BJ (cell line): ENCODE measurements around the gene GBGT1. TPM values are rescaled to one million over a fixed set of nuclear protein-coding genes. Genes with fewer than 3 reads are reported as not detected.

Source experiments
- CTCF ChIA-PET: fragments of 350-600 bp; formaldehyde crosslinking; extraction: SDS; loops from one replicate; lab custom pipeline; 2021; ENCODE audit warnings: antibody characterized with exemption, inconsistent platforms; lab: Yijun Ruan, JAX
- POLR2A ChIA-PET: fragments of 300-600 bp; sonication (Branson Sonifier 250); formaldehyde crosslinking; extraction: SDS; loops from one replicate; lab custom pipeline; 2021; ENCODE audit warnings: antibody characterized with exemption; lab: Charles Lee
- DNase-seq: peaks from one replicate; pipeline ENCODE4 v3.0.0-alpha.2; 2011; ENCODE audit warnings: low read depth
- H3K27me3 ChIP-seq: 2 replicates; pipeline ENCODE4 v1.6.0; 2011; ENCODE audit warnings: low read length; ENCODE audit not compliant: control insufficient read depth, insufficient read depth
- H3K36me3 ChIP-seq: 2 replicates; pipeline ENCODE4 v1.5.1; 2011; ENCODE audit warnings: low read length; ENCODE audit not compliant: control insufficient read depth, insufficient read depth
- H3K4me3 ChIP-seq: 2 replicates; pipeline ENCODE4 v1.5.1; 2011; ENCODE audit warnings: low read depth, mild to moderate bottlenecking, control low read depth, low read length
- CTCF ChIP-seq: IDR thresholded peaks from 2 replicates; pipeline ENCODE4 v1.5.1; 2011; ENCODE audit warnings: low read depth, mild to moderate bottlenecking, control low read depth, inconsistent platforms, low read length, moderate library complexity; ENCODE audit not compliant: insufficient read depth
- polyA plus RNA-seq: library from polyadenylated mRNA; depleted of rRNA; stranded (reverse); fragments of >200 nt; gene quantifications from 2 replicates; pipeline ENCODE4 v1.2.3, GENCODE V29; 2011

The GBGT1 gene
- polyA plus RNA-seq, 1 experiment = 10.3 TPM

- POLR2A ChIA-PET = no interaction called here
- no peak for DNase-seq
- Histone ChIP-seq H3K4me3 (no peak overlapping the region), H3K27me3 (no peaks in the 10 kb centered on the region), H3K36me3 (no peaks in the 10 kb centered on the region; the same call in none of the 2 replicates)
- CTCF ChIA-PET = interaction anchor here (0.7 kb wide), 1 partner anchor 29 kb away, joined by 3 read pairs; no protein-coding TSS in a partner anchor
- TF ChIP-seq CTCF = no peak
These were observed 24.2 kb downstream of the GBGT1 start for GRCh38 chr9:133139246-133140173.

GRCh38 chr9:133137451-133138231 is 26.1 kb downstream of the GBGT1 start:
- ChIA-PET POLR2A (no interaction called here), CTCF (interaction anchor here (0.9 to 2.5 kb wide), 2 partner anchors 10 to 34 kb away, joined by 4 to 20 read pairs; no protein-coding TSS in a partner anchor)
- no peak for TF ChIP-seq CTCF
- Histone ChIP-seq H3K36me3 (no peaks in the 10 kb centered on the region; the same call in none of the 2 replicates), H3K27me3 (no peaks in the 10 kb centered on the region), H3K4me3 (no peak overlapping the region)
- DNase-seq = no peak

- POLR2A ChIA-PET = no interaction called here
- DNase-seq = no peak
- Histone ChIP-seq H3K36me3 (no peaks in the 10 kb centered on the region; the same call in none of the 2 replicates), H3K27me3 (no peaks in the 10 kb centered on the region), H3K4me3 (no peak overlapping the region)
- no peak for TF ChIP-seq CTCF
- CTCF ChIA-PET = interaction anchor here (1.5 to 7.0 kb wide), 4 partner anchors 9 to 32 kb away, joined by 3 to 70 read pairs (median 22); no protein-coding TSS in a partner anchor
These were observed 28.5 kb downstream of the GBGT1 start for GRCh38 chr9:133135146-133135745.

GRCh38 chr9:133134388-133135145 is 29.1 kb downstream of the GBGT1 start:
- Histone ChIP-seq H3K27me3 (no peaks in the 10 kb centered on the region), H3K4me3 (no peak overlapping the region), H3K36me3 (no peaks in the 10 kb centered on the region; the same call in none of the 2 replicates)
- no peak for TF ChIP-seq CTCF
- ChIA-PET POLR2A (no interaction called here), CTCF (interaction anchor here (1.2 to 7.0 kb wide), 4 partner anchors 10 to 31 kb away, joined by 3 to 70 read pairs (median 14); no protein-coding TSS in a partner anchor)
- no peak for DNase-seq
